ENCODE measurements around the gene PLA2G4D. TPM values are rescaled to one million over a fixed set of nuclear protein-coding genes. Genes with fewer than 3 reads are reported as not detected.

The PLA2G4D gene
- total and polyA plus RNA-seq, 9 donors: 0.04 to 0.22 (median 0.08) TPM; not detected in 2

GRCh38 chr15:42078903-42079302 is 15.5 kb downstream of the PLA2G4D start:
- H3K4me3 ChIP-seq (ENCODE audit: low read length): no peak overlapping the region
- peaks cover 7% of the 10 kb centered on the region for H3K4me1 ChIP-seq (ENCODE audit: control insufficient read depth, insufficient read depth, low read length)
- DNase-seq: no peak
- no CpG with 5 or more reads among the region's 1 CpG for WGBS (ENCODE audit: insufficient coverage)
- peaks cover 16% of the 10 kb centered on the region for H3K27me3 ChIP-seq (ENCODE audit: control insufficient read depth, insufficient read depth, low read length)
- H3K27ac ChIP-seq (ENCODE audit: low read length): no peak overlapping the region
- no peaks in the 10 kb centered on the region for H3K9me3 ChIP-seq (replicated peaks; ENCODE audit: control insufficient read depth, low read depth, low read length)
- H3K36me3 ChIP-seq (ENCODE audit: control insufficient read depth, insufficient read depth, low read length): no peaks in the 10 kb centered on the region

- Histone ChIP-seq H3K36me3 (ENCODE audit: control insufficient read depth, insufficient read depth, low read length) (no peaks in the 10 kb centered on the region), H3K4me1 (ENCODE audit: control insufficient read depth, insufficient read depth, low read length) (peaks cover 3% of the 10 kb centered on the region), H3K9me3 (replicated peaks; ENCODE audit: control insufficient read depth, low read depth, low read length) (no peaks in the 10 kb centered on the region), H3K4me3 (ENCODE audit: low read length) (no peak overlapping the region), H3K27ac (ENCODE audit: low read length) (no peak overlapping the region), H3K27me3 (ENCODE audit: control insufficient read depth, insufficient read depth, low read length) (peaks cover 16% of the 10 kb centered on the region)
- no CpG with 5 or more reads among the region's 3 CpGs for WGBS (ENCODE audit: insufficient coverage)
- DNase-seq: no peak
These were observed 16.7 kb downstream of the PLA2G4D start for GRCh38 chr15:42077689-42078088.

GRCh38 chr15:42073418-42073817 is 20.9 kb downstream of the PLA2G4D start:
- WGBS (ENCODE audit: insufficient coverage): 82% methylated on average over 5 of the region's 6 CpGs
- H3K36me3 ChIP-seq (ENCODE audit: control insufficient read depth, insufficient read depth, low read length): no peaks in the 10 kb centered on the region

GRCh38 chr15:42072141-42072685 is 22.1 kb downstream of the PLA2G4D start:
- Histone ChIP-seq H3K27me3 (ENCODE audit: control insufficient read depth, insufficient read depth, low read length) (no peaks in the 10 kb centered on the region), H3K4me3 (ENCODE audit: low read length) (no peak overlapping the region), H3K36me3 (ENCODE audit: control insufficient read depth, insufficient read depth, low read length) (no peaks in the 10 kb centered on the region), H3K27ac (ENCODE audit: low read length) (no peak overlapping the region), H3K4me1 (ENCODE audit: control insufficient read depth, insufficient read depth, low read length) (peaks cover 25% of the 10 kb centered on the region), H3K9me3 (replicated peaks; ENCODE audit: control insufficient read depth, low read depth, low read length) (no peaks in the 10 kb centered on the region)
- WGBS (ENCODE audit: insufficient coverage): 66% methylated on average over 4 of the region's 11 CpGs
- no peak for DNase-seq

More at GRCh38 chr15:42073418-42073817, 20.9 kb downstream of the PLA2G4D start:
- Histone ChIP-seq H3K9me3 (replicated peaks; ENCODE audit: control insufficient read depth, low read depth, low read length) (no peaks in the 10 kb centered on the region), H3K4me1 (ENCODE audit: control insufficient read depth, insufficient read depth, low read length) (peaks cover 25% of the 10 kb centered on the region), H3K27ac (ENCODE audit: low read length) (no peak overlapping the region), H3K27me3 (ENCODE audit: control insufficient read depth, insufficient read depth, low read length) (no peaks in the 10 kb centered on the region), H3K4me3 (ENCODE audit: low read length) (no peak overlapping the region)
- no peak for DNase-seq

- Histone ChIP-seq H3K27ac (ENCODE audit: low read length) (no peak overlapping the region), H3K27me3 (ENCODE audit: control insufficient read depth, insufficient read depth, low read length) (no peaks in the 10 kb centered on the region), H3K36me3 (ENCODE audit: control insufficient read depth, insufficient read depth, low read length) (no peaks in the 10 kb centered on the region), H3K4me3 (ENCODE audit: low read length) (no peak overlapping the region), H3K9me3 (replicated peaks; ENCODE audit: control insufficient read depth, low read depth, low read length) (no peaks in the 10 kb centered on the region), H3K4me1 (ENCODE audit: control insufficient read depth, insufficient read depth, low read length) (peaks cover 25% of the 10 kb centered on the region)
- DNase-seq: no peak
- no CpG with 5 or more reads among the region's 10 CpGs for WGBS (ENCODE audit: insufficient coverage)
These were observed 22.6 kb downstream of the PLA2G4D start for GRCh38 chr15:42071717-42072116.

- Histone ChIP-seq H3K27me3 (ENCODE audit: control insufficient read depth, insufficient read depth, low read length) (no peaks in the 10 kb centered on the region), H3K4me1 (ENCODE audit: control insufficient read depth, insufficient read depth, low read length) (peaks cover 29% of the 10 kb centered on the region), H3K27ac (ENCODE audit: low read length) (no peak overlapping the region), H3K9me3 (replicated peaks; ENCODE audit: control insufficient read depth, low read depth, low read length) (no peaks in the 10 kb centered on the region), H3K4me3 (ENCODE audit: low read length) (no peak overlapping the region), H3K36me3 (ENCODE audit: control insufficient read depth, insufficient read depth, low read length) (no peaks in the 10 kb centered on the region)
- WGBS (ENCODE audit: insufficient coverage): 61% methylated on average over 8 of the region's 9 CpGs
- DNase-seq: no peak
These were observed 23.4 kb downstream of the PLA2G4D start for GRCh38 chr15:42070976-42071350.

- 94% methylated on average over 13 of the region's 16 CpGs for WGBS (ENCODE audit: insufficient coverage)
These were observed 23.9 kb downstream of the PLA2G4D start for GRCh38 chr15:42070279-42070975.

GRCh38 chr15:42069496-42070278 is 24.7 kb downstream of the PLA2G4D start:
- no peak overlapping the region for H3K27ac ChIP-seq (ENCODE audit: low read length)
- WGBS (ENCODE audit: insufficient coverage): 69% methylated on average over 12 of the region's 17 CpGs
- H3K4me3 ChIP-seq (ENCODE audit: low read length): no peak overlapping the region

More at GRCh38 chr15:42070279-42070975, 23.9 kb downstream of the PLA2G4D start:
- no peaks in the 10 kb centered on the region for H3K9me3 ChIP-seq (replicated peaks; ENCODE audit: control insufficient read depth, low read depth, low read length)
- no peak for DNase-seq
- peaks cover 34% of the 10 kb centered on the region for H3K4me1 ChIP-seq (ENCODE audit: control insufficient read depth, insufficient read depth, low read length)
- no peak overlapping the region for H3K27ac ChIP-seq (ENCODE audit: low read length)
- no peaks in the 10 kb centered on the region for H3K27me3 ChIP-seq (ENCODE audit: control insufficient read depth, insufficient read depth, low read length)
- no peaks in the 10 kb centered on the region for H3K36me3 ChIP-seq (ENCODE audit: control insufficient read depth, insufficient read depth, low read length)
- H3K4me3 ChIP-seq (ENCODE audit: low read length): no peak overlapping the region

GRCh38 chr15:42069025-42069424 is 25.3 kb downstream of the PLA2G4D start:
- Histone ChIP-seq H3K27ac (ENCODE audit: low read length) (no peak overlapping the region), H3K27me3 (ENCODE audit: control insufficient read depth, insufficient read depth, low read length) (no peaks in the 10 kb centered on the region), H3K36me3 (ENCODE audit: control insufficient read depth, insufficient read depth, low read length) (no peaks in the 10 kb centered on the region), H3K4me1 (ENCODE audit: control insufficient read depth, insufficient read depth, low read length) (peaks cover 46% of the 10 kb centered on the region), H3K9me3 (replicated peaks; ENCODE audit: control insufficient read depth, low read depth, low read length) (no peaks in the 10 kb centered on the region), H3K4me3 (ENCODE audit: low read length) (no peak overlapping the region)
- no peak for DNase-seq
- WGBS (ENCODE audit: insufficient coverage): 79% methylated on average over 7 of the region's 7 CpGs

More at GRCh38 chr15:42069496-42070278, 24.7 kb downstream of the PLA2G4D start:
- no peaks in the 10 kb centered on the region for H3K9me3 ChIP-seq (replicated peaks; ENCODE audit: control insufficient read depth, low read depth, low read length)
- DNase-seq: no peak
- H3K36me3 ChIP-seq (ENCODE audit: control insufficient read depth, insufficient read depth, low read length): no peaks in the 10 kb centered on the region
- peaks cover 40% of the 10 kb centered on the region for H3K4me1 ChIP-seq (ENCODE audit: control insufficient read depth, insufficient read depth, low read length)
- no peaks in the 10 kb centered on the region for H3K27me3 ChIP-seq (ENCODE audit: control insufficient read depth, insufficient read depth, low read length)

- 92% methylated on average over 10 of the region's 14 CpGs for WGBS (ENCODE audit: insufficient coverage)
- Histone ChIP-seq H3K27me3 (ENCODE audit: control insufficient read depth, insufficient read depth, low read length) (no peaks in the 10 kb centered on the region), H3K27ac (ENCODE audit: low read length) (no peak overlapping the region), H3K9me3 (replicated peaks; ENCODE audit: control insufficient read depth, low read depth, low read length) (no peaks in the 10 kb centered on the region), H3K36me3 (ENCODE audit: control insufficient read depth, insufficient read depth, low read length) (no peaks in the 10 kb centered on the region), H3K4me1 (ENCODE audit: control insufficient read depth, insufficient read depth, low read length) (peaks cover 46% of the 10 kb centered on the region), H3K4me3 (ENCODE audit: low read length) (no peak overlapping the region)
- no peak for DNase-seq
These were observed 25.8 kb downstream of the PLA2G4D start for GRCh38 chr15:42068601-42069000.
